ENCODE data around the gene EFNA5.

Gene EFNA5

GRCh38 chr5:107376546-107377276, 294.0 kb downstream of the EFNA5 start:
- in situ Hi-C loops (cut with MboI; ENCODE audit: low sequenced_read_pairs): no loop called here
- no peak for DNase-seq (ENCODE audit: low spot score in 2 of 2)
- H3K4me1 ChIP-seq: no peaks in the 10 kb centered on the region
- H3K4me3 ChIP-seq: no peak overlapping the region
- no peaks in the 10 kb centered on the region for H3K27me3 ChIP-seq (ENCODE audit: low read depth)
- H3K36me3 ChIP-seq (replicated peaks): peaks cover 5% of the 10 kb centered on the region; the same call in 1 of the 2 replicates
- no peaks in the 10 kb centered on the region for H3K9me3 ChIP-seq

GRCh38 chr5:107373549-107374263, 297.0 kb downstream of the EFNA5 start:
- DNase-seq (ENCODE audit: low spot score in 2 of 2): no peak
- H3K9me3 ChIP-seq: no peaks in the 10 kb centered on the region
- in situ Hi-C loops (cut with MboI; ENCODE audit: low sequenced_read_pairs): no loop called here
- H3K4me3 ChIP-seq: no peak overlapping the region
- peaks cover 5% of the 10 kb centered on the region; the same call in 1 of the 2 replicates for H3K36me3 ChIP-seq (replicated peaks)
- no peaks in the 10 kb centered on the region for H3K4me1 ChIP-seq
- H3K27me3 ChIP-seq (ENCODE audit: low read depth): no peaks in the 10 kb centered on the region

DNA sequence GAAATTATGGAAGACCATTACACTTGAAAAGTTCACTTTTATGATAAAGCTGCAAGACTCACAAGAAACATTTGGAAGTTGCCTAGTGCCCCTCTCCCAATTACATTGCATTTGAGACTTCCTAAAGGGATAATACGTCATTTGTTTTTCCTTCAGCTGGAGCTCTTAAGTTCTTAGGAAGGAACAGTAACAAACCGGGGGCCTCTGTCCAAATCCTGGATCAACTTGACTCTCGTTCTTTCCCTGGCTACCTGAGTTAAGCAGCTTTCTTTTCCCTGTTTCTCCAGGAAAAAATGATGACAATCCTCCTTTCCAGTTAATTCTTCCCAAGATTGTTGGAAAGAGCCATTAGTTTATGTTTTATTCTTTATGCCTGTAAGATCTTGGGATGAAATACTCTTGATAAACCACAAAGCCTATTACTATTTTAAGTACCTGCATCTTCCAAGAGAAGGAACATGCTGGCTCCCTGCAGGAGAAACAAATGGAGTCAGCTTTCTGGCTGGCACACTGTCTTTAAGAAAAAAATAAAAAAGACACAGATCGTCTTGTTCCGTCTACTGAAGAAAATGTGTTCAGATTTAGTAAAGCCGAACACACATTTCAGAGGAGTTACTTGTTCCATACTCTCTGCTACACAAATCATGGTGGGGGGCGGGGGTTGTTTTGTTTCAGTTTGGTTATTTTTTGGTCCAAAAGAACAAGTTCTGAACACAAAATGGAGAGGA, 297.9 kb downstream of the EFNA5 start:
- no peak for DNase-seq (ENCODE audit: low spot score in 2 of 2)
- in situ Hi-C loops (cut with MboI; ENCODE audit: low sequenced_read_pairs): no loop called here
- H3K9me3 ChIP-seq: no peaks in the 10 kb centered on the region
- H3K4me1 ChIP-seq: peaks cover 4% of the 10 kb centered on the region; the same call in 1 of the 2 replicates
- H3K4me3 ChIP-seq: no peak overlapping the region
- H3K27me3 ChIP-seq (ENCODE audit: low read depth): no peaks in the 10 kb centered on the region
- H3K36me3 ChIP-seq (replicated peaks): no peaks in the 10 kb centered on the region

GRCh38 chr5:107370396-107370968, 300.3 kb downstream of the EFNA5 start:
- in situ Hi-C loops (cut with MboI; ENCODE audit: low sequenced_read_pairs): no loop called here
- Histone ChIP-seq H3K4me1 (peaks cover 6% of the 10 kb centered on the region; the same call in 1 of the 2 replicates), H3K27me3 (ENCODE audit: low read depth) (no peaks in the 10 kb centered on the region), H3K4me3 (no peak overlapping the region), H3K36me3 (replicated peaks) (no peaks in the 10 kb centered on the region), H3K9me3 (no peaks in the 10 kb centered on the region)
- no peak for DNase-seq (ENCODE audit: low spot score in 2 of 2)

DNA sequence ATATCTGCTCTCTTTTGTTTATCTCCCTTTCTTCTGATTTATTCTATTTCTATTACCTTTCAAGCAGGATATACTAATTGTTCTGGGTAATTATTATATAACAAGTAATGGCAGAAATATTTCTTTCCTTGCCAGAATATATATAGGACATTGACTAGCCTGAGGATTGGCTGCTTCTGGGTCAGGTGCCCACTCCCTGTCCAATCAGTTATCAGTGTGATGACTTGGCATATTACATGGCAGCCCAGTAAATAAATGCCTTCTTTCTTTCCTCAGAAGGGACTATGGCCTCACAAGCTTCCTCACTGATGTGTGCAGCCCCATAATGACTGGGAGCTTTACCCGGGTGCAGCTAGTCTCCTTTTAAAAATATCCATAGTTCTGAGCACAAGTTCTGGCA, 301.1 kb downstream of the EFNA5 start:
- H3K4me1 ChIP-seq: peaks cover 6% of the 10 kb centered on the region; the same call in 1 of the 2 replicates
- H3K36me3 ChIP-seq (replicated peaks): no peaks in the 10 kb centered on the region
- in situ Hi-C loops (cut with MboI; ENCODE audit: low sequenced_read_pairs): no loop called here

DNA sequence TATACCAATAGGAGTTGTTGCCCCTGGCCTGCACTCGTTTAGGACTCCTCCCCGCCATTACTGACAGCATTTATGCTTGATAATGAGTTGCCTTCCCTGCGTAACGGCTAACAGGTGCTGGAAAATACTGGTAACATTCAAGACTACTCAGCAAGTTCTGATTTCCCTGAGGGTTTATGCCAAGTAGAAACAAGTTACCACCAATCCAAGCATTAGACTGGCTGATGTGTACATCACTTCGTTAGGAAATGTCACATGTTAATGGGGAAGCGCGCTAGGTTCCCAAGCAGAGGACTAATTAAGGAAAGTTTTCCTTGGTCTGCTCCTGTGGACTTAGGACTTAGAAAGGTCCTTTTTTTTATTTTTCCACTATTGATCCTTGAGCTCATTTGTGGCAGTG, 302.1 kb downstream of the EFNA5 start:
- no peaks in the 10 kb centered on the region for H3K36me3 ChIP-seq (replicated peaks)
- no peak for DNase-seq (ENCODE audit: low spot score in 2 of 2)
- H3K4me3 ChIP-seq: no peak overlapping the region
- H3K4me1 ChIP-seq: peaks cover 6% of the 10 kb centered on the region; the same call in 1 of the 2 replicates
- no peaks in the 10 kb centered on the region for H3K27me3 ChIP-seq (ENCODE audit: low read depth)
- no peaks in the 10 kb centered on the region for H3K9me3 ChIP-seq
- in situ Hi-C loops (cut with MboI; ENCODE audit: low sequenced_read_pairs): no loop called here

More for the DNA sequence above, 301.1 kb downstream of the EFNA5 start:
- Histone ChIP-seq H3K27me3 (ENCODE audit: low read depth) (no peaks in the 10 kb centered on the region), H3K4me3 (no peak overlapping the region), H3K9me3 (no peaks in the 10 kb centered on the region)
- DNase-seq (ENCODE audit: low spot score in 2 of 2): no peak

- H3K4me3 ChIP-seq: no peak overlapping the region
- no peaks in the 10 kb centered on the region for H3K36me3 ChIP-seq (replicated peaks)
- H3K4me1 ChIP-seq: peaks cover 6% of the 10 kb centered on the region; the same call in 1 of the 2 replicates
- H3K27me3 ChIP-seq (ENCODE audit: low read depth): no peaks in the 10 kb centered on the region
- in situ Hi-C loops (cut with MboI; ENCODE audit: low sequenced_read_pairs): no loop called here
- no peaks in the 10 kb centered on the region for H3K9me3 ChIP-seq
- DNase-seq (ENCODE audit: low spot score in 2 of 2): no peak
Measured at GRCh38 chr5:107367939-107368338, 302.8 kb downstream of the EFNA5 start.

DNA sequence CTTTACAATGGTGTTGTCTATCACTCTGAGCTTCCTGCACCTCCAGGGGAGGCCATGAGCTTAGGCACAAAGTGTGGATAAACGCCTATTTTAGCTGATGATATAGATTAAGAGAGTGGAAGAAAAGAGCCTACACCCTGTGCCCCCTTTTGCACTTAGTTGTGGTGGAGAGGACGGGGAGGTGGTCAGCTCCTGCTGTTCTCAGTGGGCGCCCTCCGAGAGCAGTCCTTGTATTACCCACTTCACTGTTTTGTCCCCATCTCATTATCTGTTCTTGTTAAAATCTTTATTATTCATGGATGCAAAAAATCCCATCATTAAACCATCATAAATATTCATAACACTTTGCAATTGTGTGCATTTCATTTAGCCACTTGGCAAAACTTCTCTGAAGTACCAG, 303.3 kb downstream of the EFNA5 start:
- Histone ChIP-seq H3K4me1 (peaks cover 6% of the 10 kb centered on the region; the same call in 1 of the 2 replicates), H3K4me3 (no peak overlapping the region), H3K36me3 (replicated peaks) (no peaks in the 10 kb centered on the region), H3K27me3 (ENCODE audit: low read depth) (no peaks in the 10 kb centered on the region), H3K9me3 (no peaks in the 10 kb centered on the region)
- in situ Hi-C loops (cut with MboI; ENCODE audit: low sequenced_read_pairs): no loop called here
- DNase-seq (ENCODE audit: low spot score in 2 of 2): no peak

DNA sequence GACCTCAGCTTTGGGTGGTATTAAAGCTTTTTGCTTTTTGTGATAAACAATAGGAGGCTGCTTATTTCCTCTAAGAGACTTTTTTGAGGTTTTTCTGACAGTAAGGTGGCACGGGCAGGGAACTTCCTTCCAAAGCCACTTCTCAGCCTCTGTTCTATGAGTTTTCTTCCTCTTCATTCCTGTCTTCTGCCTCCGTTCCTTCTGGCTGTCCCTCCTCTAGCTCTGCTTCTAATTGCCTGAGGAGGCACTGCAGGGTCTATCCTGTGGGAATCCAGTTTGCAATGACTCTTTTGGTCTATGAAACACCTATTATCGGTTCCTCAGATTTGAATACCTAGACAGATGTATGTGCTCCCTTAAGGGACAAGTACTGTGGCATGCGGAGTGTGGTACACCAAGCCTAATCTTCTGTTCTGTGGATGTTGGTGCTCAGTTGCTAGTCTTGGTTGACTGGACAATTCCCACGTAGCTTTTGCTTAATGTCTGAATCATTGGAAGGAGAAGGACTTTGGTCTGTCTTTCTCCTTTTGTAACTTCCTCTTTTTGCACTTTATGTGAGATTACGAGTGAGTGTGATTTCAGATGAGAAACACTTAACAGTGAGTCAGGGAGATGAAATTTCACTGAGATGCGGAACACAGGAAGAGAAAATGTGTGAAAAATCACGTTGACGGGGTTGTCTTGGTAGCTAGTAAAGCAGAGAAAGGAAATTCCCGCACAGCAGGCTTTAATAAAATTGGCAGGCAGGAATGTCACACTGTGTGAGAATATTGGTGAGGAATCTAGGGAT, 305.2 kb downstream of the EFNA5 start:
- H3K4me3 ChIP-seq: no peak overlapping the region
- H3K36me3 ChIP-seq (replicated peaks): no peaks in the 10 kb centered on the region
- in situ Hi-C loops (cut with MboI; ENCODE audit: low sequenced_read_pairs): no loop called here
- no peaks in the 10 kb centered on the region for H3K9me3 ChIP-seq
- no peaks in the 10 kb centered on the region for H3K27me3 ChIP-seq (ENCODE audit: low read depth)
- DNase-seq (ENCODE audit: low spot score in 2 of 2): no peak
- peaks cover 6% of the 10 kb centered on the region; the same call in 1 of the 2 replicates for H3K4me1 ChIP-seq

GRCh38 chr5:107364443-107365319, 306.1 kb downstream of the EFNA5 start:
- in situ Hi-C loops (cut with MboI; ENCODE audit: low sequenced_read_pairs): no loop called here
- Histone ChIP-seq H3K27me3 (ENCODE audit: low read depth) (no peaks in the 10 kb centered on the region), H3K9me3 (no peaks in the 10 kb centered on the region), H3K36me3 (replicated peaks) (no peaks in the 10 kb centered on the region), H3K4me1 (peaks cover 6% of the 10 kb centered on the region; the same call in 1 of the 2 replicates), H3K4me3 (no peak overlapping the region)
- DNase-seq (ENCODE audit: low spot score in 2 of 2): no peak

- in situ Hi-C loops (cut with MboI; ENCODE audit: low sequenced_read_pairs): no loop called here
- H3K4me1 ChIP-seq: peaks cover 6% of the 10 kb centered on the region; the same call in 1 of the 2 replicates
- H3K9me3 ChIP-seq: no peaks in the 10 kb centered on the region
- no peak overlapping the region for H3K4me3 ChIP-seq
- DNase-seq (ENCODE audit: low spot score in 2 of 2): no peak
- no peaks in the 10 kb centered on the region for H3K27me3 ChIP-seq (ENCODE audit: low read depth)
- H3K36me3 ChIP-seq (replicated peaks): no peaks in the 10 kb centered on the region
Measured at GRCh38 chr5:107363768-107364167, 307.0 kb downstream of the EFNA5 start.

- no peak for DNase-seq (ENCODE audit: low spot score in 2 of 2)
Measured at GRCh38 chr5:107361945-107362344, 308.8 kb downstream of the EFNA5 start.

More at GRCh38 chr5:107361945-107362344, 308.8 kb downstream of the EFNA5 start:
- Histone ChIP-seq H3K4me1 (no peaks in the 10 kb centered on the region; the same call in 1 of the 2 replicates), H3K4me3 (no peak overlapping the region), H3K36me3 (replicated peaks) (no peaks in the 10 kb centered on the region), H3K27me3 (ENCODE audit: low read depth) (no peaks in the 10 kb centered on the region), H3K9me3 (no peaks in the 10 kb centered on the region)
- in situ Hi-C loops (cut with MboI; ENCODE audit: low sequenced_read_pairs): no loop called here
